K562 (cell line): ENCODE measurements around the gene ACTL10. TPM values are rescaled to one million over a fixed set of nuclear protein-coding genes. Genes with fewer than 3 reads are reported as not detected.

Experiments used
- CCNT2 ChIP-seq: IDR thresholded peaks from 2 replicates; pipeline ENCODE4 v1.6.1; 2011; ENCODE audit warnings: borderline replicate concordance, low read depth, mild to moderate bottlenecking, moderate library complexity, mixed read lengths, low read length; ENCODE audit not compliant: insufficient read length; ENCODE audit errors: extremely low read depth
- CTCFL ChIP-seq: IDR thresholded peaks from 2 replicates; pipeline ENCODE4 v1.6.1; 2011; ENCODE audit warnings: borderline replicate concordance, low read depth, mild to moderate bottlenecking, moderate library complexity, low read length; ENCODE audit not compliant: insufficient read depth, poor library complexity, severe bottlenecking
- FOSL1 ChIP-seq: fragments of 200-800 bp; sonication (Bioruptor generic); conservative IDR thresholded peaks from 2 replicates; pipeline ENCODE4 v1.6.1; 2016; ENCODE audit warnings: missing genetic modification characterization, missing compliant biosample characterization
- FUS ChIP-seq: fragments of 200-400 bp; formaldehyde crosslinking; optimal IDR thresholded peaks from 2 replicates; pipeline ENCODE3; 2017; ENCODE audit warnings: low read depth, low read length
- GABPA ChIP-seq: fragments of 200-800 bp; sonication (Bioruptor generic); conservative IDR thresholded peaks from 2 replicates; pipeline ENCODE4 v1.6.1; 2016; ENCODE audit warnings: low read depth, missing genetic modification characterization, missing compliant biosample characterization
- PHB ChIP-seq: fragments of 250-450 bp; sonication (Bioruptor Pico); IDR thresholded peaks from 2 replicates; pipeline ENCODE4 v1.5.0; 2021
- PHF8 ChIP-seq: fragments of 200-600 bp; sonication (generic); IDR thresholded peaks from 2 replicates; pipeline ENCODE4 v1.6.1; 2012; ENCODE audit warnings: mixed run types, mild to moderate bottlenecking, inconsistent platforms, low read length, moderate library complexity, borderline replicate concordance
- SMARCE1 ChIP-seq: fragments of 450-650 bp; IDR thresholded peaks from 2 replicates; pipeline ENCODE4 v1.7.1; 2016; ENCODE audit warnings: mild to moderate bottlenecking
- YY1 ChIP-seq, 3 experiments: IDR thresholded peaks; 2 replicates each; pipeline ENCODE4 v1.6.1; 2011; ENCODE audit warnings: low read length in 2 of 3, mild to moderate bottlenecking in 2 of 3, moderate library complexity in 2 of 3, borderline replicate concordance in 1 of 3, control low read depth in 1 of 3, low read depth in 1 of 3; ENCODE audit not compliant: insufficient read depth in 3 of 3, insufficient replicate concordance in 2 of 3, control insufficient read depth in 1 of 3, insufficient read length in 1 of 3; ENCODE audit errors: extremely low read depth in 1 of 3
- ZBTB2 ChIP-seq: fragments of 450-650 bp; IDR thresholded peaks from 2 replicates; pipeline ENCODE4 v1.6.1; 2016; ENCODE audit warnings: antibody characterized with exemption
- ZBTB7A ChIP-seq: IDR thresholded peaks from 2 replicates; pipeline ENCODE4 v1.6.1; 2011; ENCODE audit warnings: low read depth, mild to moderate bottlenecking, low read length, moderate library complexity, borderline replicate concordance; ENCODE audit not compliant: control insufficient read depth
- ZFP1 ChIP-seq: fragments of 450-650 bp; formaldehyde crosslinking; IDR thresholded peaks from 2 replicates; pipeline ENCODE4 v1.4.0; 2020; ENCODE audit warnings: mild to moderate bottlenecking, mixed read lengths
- polyA plus RNA-seq, 8 experiments: library from polyadenylated mRNA; depleted of rRNA in 4 of 8; stranded (reverse) in 5 of 8; unstranded in 3 of 8; fragments of >200 nt; fragmentation: Nextera tagmentation in 2 of 8; fragmentation: Illumina TruSeq in 1 of 8; extraction: Ambion mirVana in 2 of 8; extraction: Trizol in 1 of 8; gene quantifications; 2 replicates each; pipeline versions ENCODE4 v1.2.1 to v1.2.3, GENCODE V29; 2011 to 2014; ENCODE audit warnings: inconsistent platforms in 1 of 8, missing spikeins in 1 of 8
- total RNA-seq, 7 experiments: library from RNA; depleted of rRNA in 6 of 7; stranded (reverse); fragments of >200 nt in 6 of 7; fragmentation: Illumina TruSeq in 2 of 7; extraction: Trizol in 2 of 7; gene quantifications; 2 replicates each; pipeline versions ENCODE4 v1.2.1 to v1.2.3, GENCODE V29; 2011 to 2021; ENCODE audit warnings: low replicate concordance in 1 of 7
- TF ChIP-seq, protein P1 (sequence below): fragments of 450-650 bp; IDR thresholded peaks from 2 replicates; pipeline ENCODE4 v1.6.1; 2017; ENCODE audit warnings: antibody characterized with exemption, mild to moderate bottlenecking
- TF ChIP-seq, protein P2 (sequence below): sonication (generic); formaldehyde crosslinking; IDR thresholded peaks from 2 replicates; pipeline ENCODE4 v1.9.0; 2022; ENCODE audit warnings: mild to moderate bottlenecking, missing genetic modification reagents

Gene ACTL10
- total and polyA plus RNA-seq, 9 of the 15 experiments (the other 6 are each of a cell fraction or from before 2014, with no cell fraction given): 0.07 to 0.14 TPM; not detected in 7

DNA sequence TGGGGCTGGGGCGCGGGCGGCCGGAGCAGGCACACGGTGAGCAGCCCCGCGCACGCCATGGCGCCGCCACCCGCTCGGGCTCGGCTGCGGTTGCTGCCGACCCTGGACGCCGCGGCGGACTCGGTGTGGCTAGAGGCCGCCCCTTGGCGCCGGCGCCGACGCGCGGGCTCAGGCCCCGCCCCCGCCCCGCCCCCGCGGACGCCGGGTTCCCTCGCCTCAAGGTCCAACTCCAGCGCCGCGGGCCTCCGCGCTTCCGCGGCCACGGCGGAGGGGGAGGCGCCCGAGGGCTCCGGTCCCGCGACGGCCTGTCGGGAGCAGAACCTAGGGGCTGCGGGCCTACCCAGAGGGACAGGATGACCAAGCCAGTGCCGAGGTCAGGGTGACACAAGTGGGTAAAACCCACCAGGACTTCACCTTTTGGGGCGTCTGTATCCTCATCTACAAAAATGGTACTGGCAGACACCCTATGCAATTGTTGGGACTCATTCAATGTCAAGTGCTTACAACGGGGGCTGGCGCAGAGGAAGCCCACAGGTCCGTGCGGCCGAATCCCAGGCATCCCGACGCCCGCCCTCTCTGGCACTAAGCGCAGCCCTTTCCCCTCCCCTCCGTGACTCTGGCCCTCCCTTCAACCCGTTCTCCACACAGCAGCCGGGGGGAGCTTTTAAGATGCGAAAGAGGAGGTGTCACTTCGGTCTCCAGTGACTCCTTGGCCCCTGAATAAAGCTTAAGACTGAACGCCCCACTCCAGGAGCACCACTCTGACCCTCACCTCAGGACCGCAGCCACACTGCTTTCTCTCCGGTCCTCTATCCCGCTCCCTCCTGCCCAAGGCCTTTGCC lies 7.8 kb downstream of the ACTL10 start, which contains the start of gene NECAB3 (continued):
- TF ChIP-seq, protein P1, sequence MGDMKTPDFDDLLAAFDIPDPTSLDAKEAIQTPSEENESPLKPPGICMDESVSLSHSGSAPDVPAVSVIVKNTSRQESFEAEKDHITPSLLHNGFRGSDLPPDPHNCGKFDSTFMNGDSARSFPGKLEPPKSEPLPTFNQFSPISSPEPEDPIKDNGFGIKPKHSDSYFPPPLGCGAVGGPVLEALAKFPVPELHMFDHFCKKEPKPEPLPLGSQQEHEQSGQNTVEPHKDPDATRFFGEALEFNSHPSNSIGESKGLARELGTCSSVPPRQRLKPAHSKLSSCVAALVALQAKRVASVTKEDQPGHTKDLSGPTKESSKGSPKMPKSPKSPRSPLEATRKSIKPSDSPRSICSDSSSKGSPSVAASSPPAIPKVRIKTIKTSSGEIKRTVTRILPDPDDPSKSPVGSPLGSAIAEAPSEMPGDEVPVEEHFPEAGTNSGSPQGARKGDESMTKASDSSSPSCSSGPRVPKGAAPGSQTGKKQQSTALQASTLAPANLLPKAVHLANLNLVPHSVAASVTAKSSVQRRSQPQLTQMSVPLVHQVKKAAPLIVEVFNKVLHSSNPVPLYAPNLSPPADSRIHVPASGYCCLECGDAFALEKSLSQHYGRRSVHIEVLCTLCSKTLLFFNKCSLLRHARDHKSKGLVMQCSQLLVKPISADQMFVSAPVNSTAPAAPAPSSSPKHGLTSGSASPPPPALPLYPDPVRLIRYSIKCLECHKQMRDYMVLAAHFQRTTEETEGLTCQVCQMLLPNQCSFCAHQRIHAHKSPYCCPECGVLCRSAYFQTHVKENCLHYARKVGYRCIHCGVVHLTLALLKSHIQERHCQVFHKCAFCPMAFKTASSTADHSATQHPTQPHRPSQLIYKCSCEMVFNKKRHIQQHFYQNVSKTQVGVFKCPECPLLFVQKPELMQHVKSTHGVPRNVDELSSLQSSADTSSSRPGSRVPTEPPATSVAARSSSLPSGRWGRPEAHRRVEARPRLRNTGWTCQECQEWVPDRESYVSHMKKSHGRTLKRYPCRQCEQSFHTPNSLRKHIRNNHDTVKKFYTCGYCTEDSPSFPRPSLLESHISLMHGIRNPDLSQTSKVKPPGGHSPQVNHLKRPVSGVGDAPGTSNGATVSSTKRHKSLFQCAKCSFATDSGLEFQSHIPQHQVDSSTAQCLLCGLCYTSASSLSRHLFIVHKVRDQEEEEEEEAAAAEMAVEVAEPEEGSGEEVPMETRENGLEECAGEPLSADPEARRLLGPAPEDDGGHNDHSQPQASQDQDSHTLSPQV: 0 out of 2 replicates have a peak, but pooled peaks have one; percentile 40
- no peak for TF ChIP-seq ZFP1 (CRISPR knock-in tag)
- TF ChIP-seq, protein P2, sequence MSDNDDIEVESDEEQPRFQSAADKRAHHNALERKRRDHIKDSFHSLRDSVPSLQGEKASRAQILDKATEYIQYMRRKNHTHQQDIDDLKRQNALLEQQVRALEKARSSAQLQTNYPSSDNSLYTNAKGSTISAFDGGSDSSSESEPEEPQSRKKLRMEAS (CRISPR knock-in tag): no peak
- TF ChIP-seq ZBTB7A: peak; percentile 57; the same call in 1 of the 2 replicates
- TF ChIP-seq PHF8: peak; percentile 49; the same call in 1 of the 2 replicates
- TF ChIP-seq CCNT2: peak; percentile 80
- TF ChIP-seq FUS: no peak
- no peak for TF ChIP-seq CTCFL
- 0 out of 2 replicates have a peak, but pooled peaks have one; percentile 54 for TF ChIP-seq PHB (CRISPR knock-in tag)
- TF ChIP-seq GABPA (tag): peak; percentile 29; the same call in 1 of the 2 replicates
- TF ChIP-seq FOSL1 (tag): no peak; the same call in 1 of the 2 replicates
- TF ChIP-seq SMARCE1: no peak
- TF ChIP-seq YY1 (IDR thresholded peaks at IDR 0.05; ENCODE audit: borderline replicate concordance in 1 of 3, control insufficient read depth in 1 of 3, extremely low read depth in 1 of 3, insufficient read depth in 3 of 3, insufficient read length in 1 of 3, insufficient replicate concordance in 2 of 3, low read depth in 1 of 3, low read length in 2 of 3): peak; percentile 17 to 83 (median 75)
- no peak for TF ChIP-seq ZBTB2
